ENCODE measurements around the gene LUZP2.

DNA sequence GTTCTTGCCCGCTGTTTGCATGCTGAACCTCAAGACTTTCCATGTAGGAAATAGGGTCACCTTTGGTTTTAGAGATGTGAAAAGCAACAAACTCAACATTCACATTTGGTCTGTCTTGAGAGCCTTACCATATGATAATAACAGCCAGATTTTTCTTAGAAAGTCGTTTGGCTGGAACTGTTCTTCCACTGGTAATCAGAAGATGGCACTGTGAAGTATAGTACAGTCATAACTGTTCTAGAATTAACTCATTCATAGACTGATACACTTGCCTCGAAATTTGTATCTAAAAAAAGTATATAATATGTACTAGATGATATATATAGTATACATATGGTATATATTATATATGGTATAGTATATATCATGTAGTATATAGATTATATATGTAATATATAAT, 12.3 kb downstream of the LUZP2 start:
- TF ChIP-seq, protein P1, sequence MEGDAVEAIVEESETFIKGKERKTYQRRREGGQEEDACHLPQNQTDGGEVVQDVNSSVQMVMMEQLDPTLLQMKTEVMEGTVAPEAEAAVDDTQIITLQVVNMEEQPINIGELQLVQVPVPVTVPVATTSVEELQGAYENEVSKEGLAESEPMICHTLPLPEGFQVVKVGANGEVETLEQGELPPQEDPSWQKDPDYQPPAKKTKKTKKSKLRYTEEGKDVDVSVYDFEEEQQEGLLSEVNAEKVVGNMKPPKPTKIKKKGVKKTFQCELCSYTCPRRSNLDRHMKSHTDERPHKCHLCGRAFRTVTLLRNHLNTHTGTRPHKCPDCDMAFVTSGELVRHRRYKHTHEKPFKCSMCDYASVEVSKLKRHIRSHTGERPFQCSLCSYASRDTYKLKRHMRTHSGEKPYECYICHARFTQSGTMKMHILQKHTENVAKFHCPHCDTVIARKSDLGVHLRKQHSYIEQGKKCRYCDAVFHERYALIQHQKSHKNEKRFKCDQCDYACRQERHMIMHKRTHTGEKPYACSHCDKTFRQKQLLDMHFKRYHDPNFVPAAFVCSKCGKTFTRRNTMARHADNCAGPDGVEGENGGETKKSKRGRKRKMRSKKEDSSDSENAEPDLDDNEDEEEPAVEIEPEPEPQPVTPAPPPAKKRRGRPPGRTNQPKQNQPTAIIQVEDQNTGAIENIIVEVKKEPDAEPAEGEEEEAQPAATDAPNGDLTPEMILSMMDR (IDR thresholded peaks at IDR 0.05): no peak
- TF ChIP-seq POLR2AphosphoS5 (IDR thresholded peaks at IDR 0.05): no peak
- TF ChIP-seq POLR2A (IDR thresholded peaks at IDR 0.05): no peak
